ENCODE data around the gene PTTG1IP.

Gene PTTG1IP

DNA sequence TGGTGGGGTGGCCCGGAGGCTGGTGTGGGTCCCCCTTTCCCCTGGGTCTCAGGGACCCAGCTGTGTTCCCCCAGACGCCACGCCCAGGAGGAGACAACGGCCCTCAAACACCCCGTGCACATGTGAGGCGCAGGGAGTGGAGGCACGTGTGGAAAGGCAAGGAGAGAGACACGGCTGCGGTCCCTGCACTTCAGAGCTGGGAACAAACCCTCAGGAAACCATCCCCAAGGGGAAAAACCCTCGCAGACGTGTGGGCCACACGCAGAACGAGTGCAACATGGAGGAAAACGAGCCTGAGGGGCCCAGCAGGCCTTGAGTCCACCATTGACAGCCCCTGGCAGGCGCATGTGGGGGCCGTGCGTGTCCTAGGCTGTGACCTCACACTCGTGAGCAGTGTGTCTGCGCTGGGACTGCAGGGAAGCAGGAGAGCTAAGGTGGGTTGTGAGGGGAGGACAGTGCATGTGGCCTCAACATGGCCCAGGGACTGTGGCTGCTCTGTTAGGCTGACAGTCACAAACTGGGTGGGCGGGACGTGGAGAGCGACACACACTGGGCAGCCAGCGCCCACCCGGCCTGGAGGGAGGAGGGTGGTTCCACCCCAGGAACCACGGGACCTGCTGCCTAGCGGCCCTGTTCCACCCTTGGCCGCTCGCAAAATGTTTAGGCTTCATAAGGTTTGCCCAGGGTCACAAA is 27.2 kb upstream of the PTTG1IP start:
- Histone ChIP-seq H2AK5ac (ENCODE audit: low read depth, low read length) (no peak overlapping the region), H3K79me1 (ENCODE audit: low read depth, low read length) (no peaks in the 10 kb centered on the region), H2BK12ac (ENCODE audit: low read length) (no peak overlapping the region), H2AFZ (ENCODE audit: low read length) (no peak overlapping the region), H3K18ac (ENCODE audit: low read length) (peak overlapping the region; percentile 65), H3K9ac (ENCODE audit: low read depth, low read length, poor library complexity) (no peak overlapping the region), H3K23ac (ENCODE audit: low read depth, low read length, poor library complexity) (no peak overlapping the region), H3K27ac (replicated peaks; ENCODE audit: low read length) (no peak overlapping the region), H4K8ac (ENCODE audit: low read depth, low read length) (no peak overlapping the region), H2BK120ac (ENCODE audit: low read depth, low read length) (no peak overlapping the region), H3K4ac (ENCODE audit: low read length) (no peak overlapping the region), H3K9me3 (replicated peaks in 1 of 2; ENCODE audit: control insufficient read depth in 2 of 2, insufficient read depth in 1 of 2, low read depth in 1 of 2, low read length in 2 of 2) (peaks cover 0 to 15% of the 10 kb centered on the region in 2 donors), H3K4me1 (ENCODE audit: control insufficient read depth in 2 of 2, insufficient read depth in 1 of 2, low read depth in 1 of 2, low read length in 2 of 2) (peaks cover 0 to 12% of the 10 kb centered on the region in 2 donors), H3K27me3 (ENCODE audit: control insufficient read depth in 3 of 3, insufficient read depth in 3 of 3, low read depth in 1 of 3, low read length in 3 of 3) (peaks cover 0 to 31% (median 2%) of the 10 kb centered on the region in 3 experiments), H3K4me3 (ENCODE audit: low read length in 2 of 2) (no peak overlapping the region), H3K4me2 (ENCODE audit: insufficient read depth, low read length, poor library complexity, severe bottlenecking) (no peak overlapping the region), H4K91ac (ENCODE audit: low read depth, low read length, poor library complexity) (no peak overlapping the region), H3K36me3 (replicated peaks in 1 of 2; ENCODE audit: control insufficient read depth in 2 of 2, insufficient read depth in 2 of 2, low read length in 2 of 2) (peaks cover 0 to 2% of the 10 kb centered on the region in 2 donors), H2BK5ac (ENCODE audit: low read length) (no peak overlapping the region), H3K14ac (ENCODE audit: low read length) (no peak overlapping the region), H2BK15ac (ENCODE audit: low read length) (no peak overlapping the region)
- DNase-seq (ENCODE audit: low spot score) = no peak
- WGBS, 2 donors (ENCODE audit: extremely low coverage in 2 of 2, insufficient read length in 2 of 2, insufficient replicate concordance in 1 of 2) = no CpG with 5 or more reads among the region's 28 CpGs

- Histone ChIP-seq H2AFZ (ENCODE audit: low read length) (no peak overlapping the region), H3K4me1 (ENCODE audit: control insufficient read depth in 2 of 2, insufficient read depth in 1 of 2, low read depth in 1 of 2, low read length in 2 of 2) (peaks cover 0 to 12% of the 10 kb centered on the region in 2 donors), H3K9ac (ENCODE audit: low read depth, low read length, poor library complexity) (no peak overlapping the region), H2BK15ac (ENCODE audit: low read length) (no peak overlapping the region), H3K18ac (ENCODE audit: low read length) (peak overlapping the region; percentile 44), H3K9me3 (replicated peaks in 1 of 2; ENCODE audit: control insufficient read depth in 2 of 2, insufficient read depth in 1 of 2, low read depth in 1 of 2, low read length in 2 of 2) (peaks cover 0 to 15% of the 10 kb centered on the region in 2 donors), H3K36me3 (replicated peaks in 1 of 2; ENCODE audit: control insufficient read depth in 2 of 2, insufficient read depth in 2 of 2, low read length in 2 of 2) (peaks cover 0 to 2% of the 10 kb centered on the region in 2 donors), H3K4me2 (ENCODE audit: insufficient read depth, low read length, poor library complexity, severe bottlenecking) (no peak overlapping the region), H2BK120ac (ENCODE audit: low read depth, low read length) (no peak overlapping the region), H3K23ac (ENCODE audit: low read depth, low read length, poor library complexity) (peak overlapping the region; percentile 49), H2BK12ac (ENCODE audit: low read length) (no peak overlapping the region), H3K4me3 (ENCODE audit: low read length in 2 of 2) (no peak overlapping the region), H3K27me3 (ENCODE audit: control insufficient read depth in 3 of 3, insufficient read depth in 3 of 3, low read depth in 1 of 3, low read length in 3 of 3) (peaks cover 0 to 25% (median 2%) of the 10 kb centered on the region in 3 experiments), H3K4ac (ENCODE audit: low read length) (no peak overlapping the region), H3K14ac (ENCODE audit: low read length) (peak overlapping the region; percentile 32), H4K91ac (ENCODE audit: low read depth, low read length, poor library complexity) (no peak overlapping the region), H3K79me1 (ENCODE audit: low read depth, low read length) (no peaks in the 10 kb centered on the region), H2AK5ac (ENCODE audit: low read depth, low read length) (peak overlapping the region; percentile 47), H4K8ac (ENCODE audit: low read depth, low read length) (no peak overlapping the region), H3K27ac (replicated peaks; ENCODE audit: low read length) (no peak overlapping the region), H2BK5ac (ENCODE audit: low read length) (no peak overlapping the region)
- no CpG with 5 or more reads among the region's 37 CpGs for WGBS, 2 donors (ENCODE audit: extremely low coverage in 2 of 2, insufficient read length in 2 of 2, insufficient replicate concordance in 1 of 2)
- no peak for DNase-seq (ENCODE audit: low spot score)
These were observed 26.5 kb upstream of the PTTG1IP start for GRCh38 chr21:44899768-44900558.

GRCh38 chr21:44898851-44899767 is 25.6 kb upstream of the PTTG1IP start:
- H3K27ac ChIP-seq (replicated peaks; ENCODE audit: low read length) = no peak overlapping the region
- peak overlapping the region; percentile 49 for H3K23ac ChIP-seq (ENCODE audit: low read depth, low read length, poor library complexity)
- no peak overlapping the region for H3K4ac ChIP-seq (ENCODE audit: low read length)
- peaks cover 0 to 11% of the 10 kb centered on the region in 2 donors for H3K9me3 ChIP-seq (replicated peaks in 1 of 2; ENCODE audit: control insufficient read depth in 2 of 2, insufficient read depth in 1 of 2, low read depth in 1 of 2, low read length in 2 of 2)
- H3K9ac ChIP-seq (ENCODE audit: low read depth, low read length, poor library complexity) = no peak overlapping the region
- H3K18ac ChIP-seq (ENCODE audit: low read length) = peak overlapping the region; percentile 44
- H4K8ac ChIP-seq (ENCODE audit: low read depth, low read length) = no peak overlapping the region
- H2BK5ac ChIP-seq (ENCODE audit: low read length) = no peak overlapping the region
- no peak overlapping the region for H2AFZ ChIP-seq (ENCODE audit: low read length)
- DNase-seq (ENCODE audit: low spot score) = no peak
- H3K14ac ChIP-seq (ENCODE audit: low read length) = peak overlapping the region; percentile 32
- peaks cover 0 to 10% of the 10 kb centered on the region in 2 donors for H3K4me1 ChIP-seq (ENCODE audit: control insufficient read depth in 2 of 2, insufficient read depth in 1 of 2, low read depth in 1 of 2, low read length in 2 of 2)
- H3K36me3 ChIP-seq (replicated peaks in 1 of 2; ENCODE audit: control insufficient read depth in 2 of 2, insufficient read depth in 2 of 2, low read length in 2 of 2) = no peaks in the 10 kb centered on the region
- no peak overlapping the region for H3K4me3 ChIP-seq (ENCODE audit: low read length in 2 of 2)
- H2BK120ac ChIP-seq (ENCODE audit: low read depth, low read length) = no peak overlapping the region
- H2BK12ac ChIP-seq (ENCODE audit: low read length) = no peak overlapping the region
- H3K27me3 ChIP-seq (ENCODE audit: control insufficient read depth in 3 of 3, insufficient read depth in 3 of 3, low read depth in 1 of 3, low read length in 3 of 3) = peaks cover 0 to 28% (median 2%) of the 10 kb centered on the region in 3 experiments
- no peaks in the 10 kb centered on the region for H3K79me1 ChIP-seq (ENCODE audit: low read depth, low read length)
- no peak overlapping the region for H3K4me2 ChIP-seq (ENCODE audit: insufficient read depth, low read length, poor library complexity, severe bottlenecking)
- no peak overlapping the region for H4K91ac ChIP-seq (ENCODE audit: low read depth, low read length, poor library complexity)
- no peak overlapping the region for H2BK15ac ChIP-seq (ENCODE audit: low read length)
- WGBS, 2 donors (ENCODE audit: extremely low coverage in 2 of 2, insufficient read length in 2 of 2, insufficient replicate concordance in 1 of 2) = no CpG with 5 or more reads among the region's 49 CpGs
- no peak overlapping the region for H2AK5ac ChIP-seq (ENCODE audit: low read depth, low read length)

Measured in neuronal stem cell (in vitro differentiated cells).